HG02884 (cell line): Measurements from ENCODE around the gene RFTN1.
A peak's percentile ranks its signal among the peaks of the same experiment; 100 is the strongest.

ENCODE experiments used
- ATAC-seq: cut with Tn5 transposase; IDR thresholded peaks from one replicate; pipeline ENCODE4 v1.9.1; 2021; ENCODE audit warnings: mild to moderate bottlenecking, moderate library complexity; ENCODE audit not compliant: unreplicated experiment

The RFTN1 gene

DNA sequence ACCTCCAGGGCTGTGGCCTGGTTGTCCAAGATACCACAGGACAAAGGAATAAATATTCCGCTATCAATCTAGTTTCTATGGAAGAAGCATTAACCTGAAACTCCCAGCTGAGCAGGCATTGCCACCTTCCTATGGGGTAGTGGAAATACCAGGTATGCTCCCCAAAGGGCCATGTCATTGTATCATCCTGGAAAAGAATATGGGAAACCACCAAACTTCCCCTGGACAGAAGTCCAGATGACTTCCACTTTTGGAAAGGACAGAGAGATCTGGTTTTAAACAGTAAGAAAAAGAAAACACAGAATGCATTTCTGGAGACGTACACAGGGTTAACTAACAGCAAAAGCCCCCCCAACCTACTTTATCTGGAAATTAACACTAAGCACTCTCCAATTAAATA, 100.2 kb downstream of the RFTN1 start:
- ATAC-seq, result no peak

GRCh38 chr3:16412192-16412800, 101.2 kb downstream of the RFTN1 start:
- ATAC-seq, result no peak

GRCh38 chr3:16411441-16411840, 102.1 kb downstream of the RFTN1 start:
- no peak for ATAC-seq

- ATAC-seq, result no peak
These were observed 102.8 kb downstream of the RFTN1 start for GRCh38 chr3:16410659-16411058.

- no peak for ATAC-seq
These were observed 104.5 kb downstream of the RFTN1 start for GRCh38 chr3:16409032-16409431.

DNA sequence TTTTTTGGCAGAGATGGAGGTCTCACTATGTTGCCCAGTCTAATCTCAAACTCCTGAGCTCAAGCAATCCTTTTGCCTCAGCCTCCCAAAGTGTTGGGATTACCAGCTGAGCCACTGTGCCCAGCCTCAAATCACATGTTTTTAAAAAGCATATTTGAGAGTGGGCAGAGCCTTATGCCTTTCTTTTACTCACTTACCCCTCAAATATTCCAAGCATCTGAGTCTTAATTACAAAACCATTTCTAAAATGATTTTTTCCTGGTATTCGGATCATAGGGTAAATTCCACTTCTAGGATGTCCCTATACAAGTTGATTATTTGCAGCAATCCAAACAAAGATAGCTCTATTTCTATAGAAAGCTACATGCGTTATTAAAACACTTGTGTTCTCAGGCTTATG, 106.1 kb downstream of the RFTN1 start:
- no peak for ATAC-seq

- ATAC-seq, result no peak
These were observed 106.9 kb downstream of the RFTN1 start for GRCh38 chr3:16406579-16406978.

DNA sequence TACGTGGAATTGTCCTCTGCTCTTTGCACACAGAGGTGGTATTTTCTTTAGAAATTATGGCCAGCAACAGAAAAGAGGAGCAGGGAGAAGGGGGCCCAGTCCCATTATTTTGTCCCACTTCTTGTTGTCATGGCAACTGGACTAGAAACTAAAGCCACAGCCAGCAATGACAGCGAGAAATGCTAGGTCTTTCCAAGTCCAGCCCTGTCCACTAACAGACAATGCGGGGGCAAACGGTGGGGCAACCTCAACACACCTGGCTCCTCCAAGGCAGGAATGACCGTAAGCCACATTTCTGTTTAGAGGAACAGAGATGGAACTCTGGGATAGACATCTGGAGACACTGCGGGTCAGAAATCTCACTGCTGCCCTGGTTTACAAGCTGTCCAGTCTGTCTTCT, 107.3 kb downstream of the RFTN1 start:
- no peak for ATAC-seq

DNA sequence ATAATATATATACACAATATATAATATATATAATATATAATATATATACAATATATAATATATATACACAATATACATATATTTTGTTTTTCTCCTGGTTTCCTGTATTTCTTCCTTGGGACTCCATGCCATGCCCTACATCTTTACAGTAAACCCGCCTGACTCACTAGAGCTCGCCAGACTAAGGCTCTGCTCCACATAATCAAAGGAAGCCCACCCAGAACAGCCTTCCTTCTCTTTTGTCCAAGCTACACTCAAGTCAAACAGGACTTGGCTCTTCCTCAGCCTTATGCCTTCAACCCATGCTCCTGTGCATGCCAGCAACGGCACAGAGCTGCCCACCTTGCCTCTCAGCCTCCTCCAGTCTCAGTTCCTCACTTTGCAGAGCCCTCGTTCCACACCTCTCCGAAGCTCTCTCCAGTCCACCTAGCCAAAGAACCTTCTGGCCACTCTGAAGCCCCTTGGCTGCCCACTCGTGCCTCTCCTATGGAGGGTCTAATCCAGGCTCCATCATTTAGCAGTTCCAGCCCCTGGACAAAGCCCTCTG, 109.1 kb downstream of the RFTN1 start:
- ATAC-seq, result no peak

DNA sequence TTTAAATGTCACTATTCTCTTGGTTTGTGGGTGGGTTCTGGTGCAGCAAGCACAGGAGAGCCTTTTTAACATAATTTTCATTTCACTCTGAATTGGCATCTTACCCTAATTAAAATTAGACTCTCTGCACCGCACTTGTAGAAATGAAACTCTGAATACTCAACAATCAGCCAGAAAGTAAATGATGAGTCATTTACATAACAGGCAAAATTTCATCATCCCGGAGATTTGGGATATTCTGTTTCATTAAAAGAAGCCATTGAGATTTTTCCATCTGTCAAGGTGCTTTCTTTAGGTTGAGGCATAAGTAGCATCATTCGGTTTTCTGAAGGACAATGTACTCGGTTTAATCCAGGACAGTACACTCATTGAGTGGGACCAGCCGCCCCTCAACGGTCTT, 111.0 kb downstream of the RFTN1 start:
- no peak for ATAC-seq

- ATAC-seq, result no peak
These were observed 112.2 kb downstream of the RFTN1 start for GRCh38 chr3:16401273-16401672.

GRCh38 chr3:16400106-16400931, 113.2 kb downstream of the RFTN1 start:
- no peak for ATAC-seq

- peak; percentile 37 for ATAC-seq
These were observed 114.0 kb downstream of the RFTN1 start for GRCh38 chr3:16399473-16399872.

DNA sequence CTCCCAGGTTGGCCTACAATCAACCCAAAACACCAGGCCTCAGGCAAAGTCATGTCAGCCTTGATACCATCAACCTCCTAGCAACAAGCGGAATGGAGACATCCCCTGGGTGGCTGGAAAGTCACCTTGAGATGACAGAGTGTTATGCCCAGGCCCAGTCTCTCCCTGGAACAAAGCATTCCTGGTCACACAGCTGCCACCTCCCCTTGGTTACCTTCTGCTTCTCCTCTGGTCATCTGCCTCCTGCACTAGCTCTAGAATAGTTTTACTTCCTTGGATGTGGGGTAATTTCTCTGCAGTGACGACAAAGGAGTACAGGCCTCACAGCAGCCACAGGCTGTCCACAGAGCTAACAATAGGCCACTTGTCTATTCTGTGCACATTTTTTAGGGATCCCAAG, 114.9 kb downstream of the RFTN1 start:
- no peak for ATAC-seq

DNA sequence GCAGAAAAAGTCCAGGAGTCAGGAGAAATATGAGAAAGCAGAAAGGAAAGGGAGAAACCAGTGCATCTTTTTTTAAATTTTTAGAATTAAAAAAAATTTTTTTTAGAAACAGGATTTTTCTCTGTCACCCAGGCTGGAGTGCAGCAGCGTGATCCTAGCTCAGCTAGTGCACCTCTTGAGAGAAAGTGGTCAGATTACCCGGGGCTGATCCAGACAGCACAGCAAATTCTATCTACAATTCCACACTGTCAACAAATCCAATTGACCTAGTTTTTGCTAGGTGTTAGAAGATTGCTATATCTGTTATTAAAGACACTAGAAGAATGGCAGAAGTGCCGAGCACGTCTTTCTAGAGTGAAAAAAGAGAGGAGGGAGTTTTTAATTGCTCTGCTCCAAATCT, 117.3 kb downstream of the RFTN1 start:
- no peak for ATAC-seq

DNA sequence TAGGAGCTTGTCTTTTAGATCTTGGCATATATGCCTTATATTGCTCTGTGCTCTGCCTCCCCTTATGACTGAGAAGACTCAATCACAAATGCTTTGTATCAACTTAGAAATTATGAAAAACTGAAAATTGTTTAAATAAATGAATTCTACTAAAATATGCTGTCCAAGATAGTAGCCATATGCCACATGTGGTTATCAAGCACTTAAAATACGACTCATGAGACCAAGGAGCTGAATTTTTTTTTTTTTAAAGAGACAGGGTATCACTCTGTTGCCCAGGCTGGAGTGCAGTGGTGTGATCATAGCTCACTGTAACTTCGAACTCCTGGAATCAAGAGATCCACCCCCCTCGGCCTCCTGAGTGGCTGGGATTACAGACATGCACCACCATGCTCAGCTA, 118.3 kb downstream of the RFTN1 start:
- ATAC-seq, result no peak

DNA sequence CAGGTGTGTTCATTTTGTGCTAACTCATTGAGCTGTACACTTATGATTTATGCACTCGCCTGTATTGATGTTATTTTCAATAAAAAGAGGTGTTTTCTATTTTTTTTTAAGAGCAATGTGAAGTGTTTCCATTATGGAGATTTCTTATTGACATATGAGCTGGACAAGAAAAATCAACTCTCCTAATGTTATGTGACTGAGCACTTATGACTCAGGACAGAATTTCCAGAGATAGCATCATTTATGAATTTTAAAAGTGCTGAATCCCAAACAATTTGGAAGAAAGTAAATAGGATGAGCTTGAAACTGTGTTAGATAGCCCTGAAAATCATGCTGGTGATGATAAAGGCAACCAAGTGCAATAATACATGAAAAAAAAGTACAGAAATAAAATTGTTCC, 118.9 kb downstream of the RFTN1 start:
- ATAC-seq, result no peak

DNA sequence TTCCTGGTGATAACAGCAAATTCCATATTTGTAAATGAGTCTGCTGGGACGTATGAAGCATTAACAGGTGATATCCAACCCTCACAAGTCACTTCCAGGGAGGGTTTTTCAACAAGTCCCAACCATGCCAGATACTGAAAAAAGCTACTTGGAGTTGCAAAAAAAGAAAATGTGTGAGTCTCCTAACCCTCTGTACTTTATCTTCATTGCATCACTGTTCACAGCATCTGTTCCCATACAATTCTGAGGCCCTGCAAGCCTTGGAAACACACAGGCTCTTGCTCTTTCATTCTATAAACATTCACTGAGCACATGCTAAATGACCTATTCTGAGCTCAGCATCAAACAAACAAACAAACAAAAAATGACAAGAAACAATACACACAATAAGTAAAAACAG, 120.8 kb downstream of the RFTN1 start:
- no peak for ATAC-seq

DNA sequence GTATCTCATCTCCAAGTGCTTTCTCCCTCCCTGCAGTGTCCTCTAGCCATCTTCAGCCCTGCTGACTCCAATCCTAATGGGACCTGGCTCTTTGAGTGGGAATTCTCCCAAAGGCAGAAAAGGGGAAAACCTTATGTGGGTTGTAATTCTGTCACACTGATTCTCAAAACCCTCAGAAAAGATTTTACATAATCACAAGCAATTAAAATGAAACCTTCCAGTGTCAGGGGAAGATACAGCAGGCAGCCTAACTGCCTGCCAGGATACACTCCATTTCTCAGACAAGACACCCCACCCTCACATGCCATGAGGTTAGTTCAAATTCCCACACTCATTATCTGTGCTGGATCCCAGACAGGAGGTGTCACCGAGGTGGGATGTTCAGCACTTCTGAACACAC, 121.4 kb downstream of the RFTN1 start:
- no peak for ATAC-seq

GRCh38 chr3:16390581-16390980, 122.9 kb downstream of the RFTN1 start:
- ATAC-seq, result no peak

- no peak for ATAC-seq
These were observed 124.6 kb downstream of the RFTN1 start for GRCh38 chr3:16388850-16389441.

- no peak for ATAC-seq
These were observed 126.9 kb downstream of the RFTN1 start for GRCh38 chr3:16386561-16386960.
